Psoas muscle (tissue), 8 donors: Measurements from ENCODE around the gene TLR6. TPM values are rescaled to one million over a fixed set of nuclear protein-coding genes. Genes with fewer than 3 reads are reported as not detected.

Experiments
- ATAC-seq, 4 donors: fragments of 200-7000 bp; cut with Tn5 transposase; one replicate each; pipeline ENCODE4 v1.9.1; 2020; ENCODE audit warnings: moderate library complexity in 3 of 4, mild to moderate bottlenecking in 2 of 4
- DNase-seq, 2 donors: peaks; one replicate each; pipeline ENCODE4 v3.0.0-alpha.2; 2020
- H3K27ac ChIP-seq: fragments of 200-600 bp; one replicate; pipeline ENCODE4 v1.8.0; 2022
- H3K27me3 ChIP-seq, 3 donors: fragments of 200-600 bp in 1 of 3; one replicate each; pipeline versions ENCODE4 v1.6.1 to v1.8.0; 2013 to 2022; ENCODE audit warnings: low read length in 2 of 3, mild to moderate bottlenecking in 2 of 3, moderate library complexity in 1 of 3; ENCODE audit not compliant: insufficient read depth in 3 of 3
- H3K36me3 ChIP-seq, 2 donors: fragments of 200-600 bp in 1 of 2; one replicate each; pipeline versions ENCODE4 v1.6.1 to v1.8.0; 2013 to 2022; ENCODE audit warnings: low read depth in 1 of 2, mild to moderate bottlenecking in 1 of 2, moderate library complexity in 1 of 2; ENCODE audit not compliant: insufficient read depth in 1 of 2
- H3K4me1 ChIP-seq: fragments of 200-600 bp; one replicate; pipeline ENCODE4 v1.8.0; 2022
- H3K4me3 ChIP-seq: fragments of 200-600 bp; one replicate; pipeline ENCODE4 v1.8.0; 2022; ENCODE audit warnings: mild to moderate bottlenecking
- H3K9me3 ChIP-seq: fragments of 200-600 bp; one replicate; pipeline ENCODE4 v1.8.0; 2022
- WGBS, 3 donors: extraction: QIAGEN DNeasy Blood & Tissue Kit; methylation state at CpG; one replicate each; pipeline versions ENCODE4 v1.1.6 to v1.1.7; 2013; 5-methylcytosine and 5-hydroxymethylcytosine counted together
- intact Hi-C, 2 donors: fragments of 100-400 bp; cut with DNase I; formaldehyde crosslinking; loops; one replicate each; pipeline versions ENCODE4 v1.11.0 to v1.14.2; 2022
- polyA plus RNA-seq, 3 donors: library from polyadenylated mRNA; stranded (reverse); fragments of 200-250 nt; gene quantifications; one replicate each; pipeline ENCODE4 v1.2.3, GENCODE V29; 2013
- total RNA-seq, 4 donors: library from RNA; stranded (reverse); fragmentation: NEBNext Ultra II Directional in 2 of 4; extraction: Animal tissue kit (Norgen Biotek cat#: 25700) in 2 of 4; gene quantifications; one replicate each; pipeline versions ENCODE4 v1.2.1 to v1.2.4, GENCODE V29; 2021 to 2023
- TF ChIP-seq, protein P1 (sequence below): fragments of 200-600 bp; IDR thresholded peaks from one replicate; pipeline ENCODE4 v1.8.0; 2022; ENCODE audit warnings: antibody characterized with exemption
- donor health status: healthy with polysubstance abuse.
- donor health status: DM: no; HTN: no; CAD: no; lungs with moderate emphysema.
- donor health status: Bipolar disorder and iron deficiency.
- donor health status: healthy.
- donor health status: DM: yes; HTN: yes; CAD: no.
- donor health status: DM: no; HTN: no; CAD: no.
- donor health status: DM: no; HTN: no; CAD: no.
- donor health status: DM: yes; HTN: yes; CAD: no.

Gene TLR6
- total and polyA plus RNA-seq, 7 donors: 0.12 to 1.3 (median 0.79) TPM

DNA sequence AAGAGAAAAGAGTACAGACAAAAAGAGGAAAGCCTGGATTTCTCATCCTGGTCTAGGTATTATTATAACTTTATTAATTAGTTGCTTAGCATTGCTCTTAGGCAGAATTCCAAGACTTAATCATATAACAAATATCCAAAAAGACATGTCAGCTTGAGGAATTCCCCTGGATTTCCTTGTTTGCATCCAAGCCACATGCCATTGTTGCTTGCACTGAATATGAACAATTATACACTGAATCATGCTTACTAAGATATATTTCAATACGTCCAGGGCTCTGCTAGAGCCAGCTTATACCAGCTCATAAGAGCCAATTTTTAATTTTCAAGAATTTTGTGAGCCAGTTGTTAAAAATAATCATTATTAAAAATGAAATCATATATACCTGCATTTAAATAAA, 68.3 kb downstream of the TLR6 start:
- Histone ChIP-seq H3K36me3 (no peaks in the 10 kb centered on the region), H3K27ac (no peak overlapping the region), H3K4me3 (no peak overlapping the region), H3K4me1 (no peaks in the 10 kb centered on the region), H3K9me3 (no peaks in the 10 kb centered on the region), H3K27me3 (no peaks in the 10 kb centered on the region)
- ATAC-seq: no peak
- no peak for DNase-seq
- TF ChIP-seq, protein P1, sequence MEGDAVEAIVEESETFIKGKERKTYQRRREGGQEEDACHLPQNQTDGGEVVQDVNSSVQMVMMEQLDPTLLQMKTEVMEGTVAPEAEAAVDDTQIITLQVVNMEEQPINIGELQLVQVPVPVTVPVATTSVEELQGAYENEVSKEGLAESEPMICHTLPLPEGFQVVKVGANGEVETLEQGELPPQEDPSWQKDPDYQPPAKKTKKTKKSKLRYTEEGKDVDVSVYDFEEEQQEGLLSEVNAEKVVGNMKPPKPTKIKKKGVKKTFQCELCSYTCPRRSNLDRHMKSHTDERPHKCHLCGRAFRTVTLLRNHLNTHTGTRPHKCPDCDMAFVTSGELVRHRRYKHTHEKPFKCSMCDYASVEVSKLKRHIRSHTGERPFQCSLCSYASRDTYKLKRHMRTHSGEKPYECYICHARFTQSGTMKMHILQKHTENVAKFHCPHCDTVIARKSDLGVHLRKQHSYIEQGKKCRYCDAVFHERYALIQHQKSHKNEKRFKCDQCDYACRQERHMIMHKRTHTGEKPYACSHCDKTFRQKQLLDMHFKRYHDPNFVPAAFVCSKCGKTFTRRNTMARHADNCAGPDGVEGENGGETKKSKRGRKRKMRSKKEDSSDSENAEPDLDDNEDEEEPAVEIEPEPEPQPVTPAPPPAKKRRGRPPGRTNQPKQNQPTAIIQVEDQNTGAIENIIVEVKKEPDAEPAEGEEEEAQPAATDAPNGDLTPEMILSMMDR: no peak
- WGBS, 3 donors: 59 to 79% (median 64%) methylated on average over 1 of the region's 1 CpG
- intact Hi-C loops: no loop called here

- H3K4me1 ChIP-seq: no peaks in the 10 kb centered on the region
- H3K36me3 ChIP-seq: no peaks in the 10 kb centered on the region
- TF ChIP-seq, protein P1: no peak
- no peak overlapping the region for H3K4me3 ChIP-seq
- ATAC-seq (no peak), DNase-seq (no peak)
- no peaks in the 10 kb centered on the region for H3K27me3 ChIP-seq
- 81 to 85% (median 83%) methylated on average over 4 of the region's 4 CpGs for WGBS, 3 donors
- intact Hi-C loops: no loop called here
- H3K27ac ChIP-seq: no peak overlapping the region
- H3K9me3 ChIP-seq: no peaks in the 10 kb centered on the region
These were observed 68.9 kb downstream of the TLR6 start for GRCh38 chr4:38787693-38788092.

DNA sequence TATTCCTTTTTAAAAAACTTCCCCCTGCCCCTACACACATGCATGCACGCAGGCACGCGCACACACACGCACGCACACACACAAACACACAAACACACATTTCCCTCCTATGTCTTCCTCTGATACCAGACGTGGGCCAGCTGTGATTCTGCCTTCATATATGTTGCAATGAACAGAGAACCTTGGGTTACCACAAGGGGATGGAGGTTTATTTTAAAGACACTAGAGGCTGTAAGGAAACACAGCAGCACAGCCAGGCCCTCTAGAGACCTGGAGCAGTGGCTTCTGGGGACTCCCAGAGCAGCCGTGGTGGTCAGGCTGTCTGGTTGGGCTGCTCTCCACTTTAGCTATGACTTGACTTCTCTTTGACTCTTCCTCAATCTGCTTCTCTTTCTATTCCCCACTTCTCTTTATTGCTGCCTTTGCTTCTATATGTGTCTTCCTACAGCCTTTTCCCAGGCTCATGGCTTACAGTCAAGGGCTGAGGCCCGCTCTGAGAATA, 70.7 kb downstream of the TLR6 start:
- Histone ChIP-seq H3K36me3 (no peaks in the 10 kb centered on the region), H3K27me3 (no peaks in the 10 kb centered on the region), H3K9me3 (no peaks in the 10 kb centered on the region), H3K4me1 (no peaks in the 10 kb centered on the region), H3K27ac (no peak overlapping the region), H3K4me3 (no peak overlapping the region)
- 82 to 90% (median 85%) methylated on average over 8 of the region's 8 CpGs for WGBS, 3 donors
- ATAC-seq (no peak), DNase-seq (no peak)
- TF ChIP-seq, protein P1: no peak
- intact Hi-C loops: no loop called here

- no peak for ATAC-seq
- Histone ChIP-seq H3K27me3 (no peaks in the 10 kb centered on the region), H3K36me3 (no peaks in the 10 kb centered on the region), H3K4me1 (no peaks in the 10 kb centered on the region), H3K9me3 (no peaks in the 10 kb centered on the region), H3K4me3 (no peak overlapping the region), H3K27ac (no peak overlapping the region)
- intact Hi-C loops: no loop called here
- TF ChIP-seq, protein P1: no peak
- DNase-seq: no peak
- 50 to 56% (median 51%) methylated on average over 6 of the region's 6 CpGs for WGBS, 3 donors
These were observed 71.4 kb downstream of the TLR6 start for GRCh38 chr4:38785041-38785790.
